SIG-M5 treated with dmso at 0.1 percent for 504 hours (cell line): ENCODE results near the gene CEACAM3.
"Not testable (repeated sequence)": the region's sequence is repeated elsewhere in the genome, so short reads cannot be mapped to it uniquely, and the experiment has no call there.

Source experiments
- DNase-seq: peaks from one replicate; lab custom pipeline; 2025; ENCODE audit not compliant: unreplicated experiment; lab: John Stamatoyannopoulos, UW

CEACAM3 gene

DNA sequence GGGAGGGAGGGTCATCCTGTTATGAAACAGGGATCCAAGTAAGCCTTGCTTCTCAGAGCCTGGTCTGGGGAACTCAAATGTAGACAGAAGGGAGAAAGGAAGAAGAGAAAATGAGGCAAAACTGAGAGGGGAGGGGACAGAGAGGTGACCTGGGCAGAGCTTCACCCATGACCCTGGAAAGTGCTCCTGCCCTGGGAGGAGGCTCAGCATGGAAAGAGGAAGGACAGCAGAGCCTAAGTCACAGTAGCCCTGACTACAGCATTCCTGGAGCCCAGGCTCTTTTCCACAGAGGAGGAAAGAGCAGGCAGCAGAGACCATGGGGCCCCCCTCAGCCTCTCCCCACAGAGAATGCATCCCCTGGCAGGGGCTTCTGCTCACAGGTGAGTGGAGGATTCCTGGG lies at the start of gene CEACAM3:
Gene CEACAM3, plus strand, starts transcription at position 226 of the 400 bp plus-strand sequence. Its CDS starts 91 bp downstream, at position 317.
- no peak for DNase-seq

- peak; percentile 64 for DNase-seq
Observed at GRCh38 chr19:41746593-41747227, 49.7 kb upstream of the CEACAM3 start.

DNA sequence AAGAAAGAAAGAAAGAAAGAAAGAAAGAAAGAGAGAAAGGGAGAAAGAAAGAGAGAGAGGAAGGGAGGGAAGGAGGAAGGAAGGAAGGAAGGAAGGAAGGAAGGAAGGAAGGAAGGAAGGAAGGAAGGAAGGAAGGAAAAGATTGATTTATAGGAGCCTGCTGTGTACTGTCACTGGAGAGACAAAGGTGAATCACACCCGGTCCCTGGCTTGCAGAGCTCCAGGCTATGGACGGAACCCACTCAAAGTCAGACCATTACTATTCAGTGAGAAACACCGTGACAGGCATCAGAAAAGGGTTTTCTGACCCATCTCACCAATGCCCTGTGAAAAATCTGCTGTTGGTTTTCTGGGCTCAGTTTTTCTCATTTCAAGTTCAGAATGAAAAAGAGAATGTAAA lies 48.4 kb upstream of the CEACAM3 start:
- no peak for DNase-seq

GRCh38 chr19:41750248-41751134 lies 45.9 kb upstream of the CEACAM3 start:
- peak; percentile 22 for DNase-seq

DNA sequence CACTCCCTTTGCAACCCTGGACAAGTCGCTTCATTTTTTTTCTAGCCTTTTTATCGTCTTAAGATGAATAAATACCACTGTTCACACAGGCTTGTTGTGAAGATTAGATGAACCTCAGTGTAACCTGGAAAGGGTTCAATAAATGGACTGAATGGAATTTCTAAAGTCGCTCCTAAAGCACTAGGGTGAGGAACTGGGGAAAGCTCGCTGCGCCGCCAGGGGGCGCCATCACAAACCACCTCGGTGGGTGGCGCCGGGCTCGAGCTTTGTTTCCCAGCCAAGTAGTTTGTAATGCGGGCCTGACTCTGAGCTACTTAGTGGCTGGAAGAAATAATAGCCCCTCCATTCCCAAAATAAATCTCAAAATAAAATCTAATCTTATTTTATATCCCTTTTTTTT lies 43.2 kb upstream of the CEACAM3 start:
- DNase-seq = peak; percentile 36

GRCh38 chr19:41753936-41754529 lies 42.4 kb upstream of the CEACAM3 start:
- peak; percentile 36 for DNase-seq

DNA sequence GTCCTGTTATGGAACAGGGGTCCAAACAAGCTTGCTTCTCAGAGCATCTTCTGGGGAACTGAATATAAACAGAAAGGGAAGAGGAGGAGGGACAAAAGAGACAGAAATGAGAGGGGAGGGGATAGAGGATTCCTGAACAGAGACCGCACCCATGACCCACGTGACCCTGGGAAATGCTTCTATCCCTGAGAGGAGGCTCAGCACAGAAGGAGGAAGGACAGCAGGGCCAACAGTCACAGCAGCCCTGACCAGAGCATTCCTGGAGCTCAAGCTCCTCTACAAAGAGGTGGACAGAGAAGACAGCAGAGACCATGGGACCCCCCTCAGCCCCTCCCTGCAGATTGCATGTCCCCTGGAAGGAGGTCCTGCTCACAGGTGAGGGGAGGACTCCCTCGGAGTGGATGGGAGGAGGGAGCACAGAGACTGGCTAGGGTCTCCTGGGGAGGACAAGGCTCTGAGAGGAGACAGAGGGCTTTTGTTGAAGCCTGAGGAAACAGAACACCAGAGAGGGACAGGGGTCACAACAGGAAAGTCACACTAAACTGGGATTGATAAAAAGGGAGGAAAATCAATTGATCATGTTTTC lies 41.0 kb upstream of the CEACAM3 start, which contains the start of gene CEACAM6:
Gene CEACAM6, plus strand, starts transcription at position 203 of the 586 bp plus-strand sequence. Its CDS starts 109 bp downstream, at position 312.
- DNase-seq = no peak

DNA sequence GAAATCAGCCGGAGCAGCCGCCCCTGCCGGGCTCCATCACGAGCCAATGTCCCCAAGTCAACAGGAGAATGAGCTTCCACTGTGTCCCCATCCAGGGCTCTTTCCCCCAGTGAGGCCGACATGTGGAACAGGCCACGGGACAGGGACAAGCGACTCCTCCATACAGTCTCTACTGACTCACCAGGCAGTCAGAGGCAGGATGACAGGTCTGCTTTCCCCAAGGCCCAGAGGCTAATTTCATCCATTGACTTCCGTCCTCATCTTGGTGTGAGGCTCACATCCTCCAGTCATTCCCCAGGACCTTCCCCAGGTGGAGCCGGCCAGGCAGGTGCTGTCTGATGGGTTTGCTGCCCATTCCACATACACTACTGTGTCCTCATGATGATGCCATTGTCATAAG lies 37.5 kb upstream of the CEACAM3 start:
- no peak for DNase-seq

GRCh38 chr19:41767115-41767514 lies 29.3 kb upstream of the CEACAM3 start:
- no peak for DNase-seq

- not testable (repeated sequence) for DNase-seq
Observed at GRCh38 chr19:41768105-41768504, 28.3 kb upstream of the CEACAM3 start.

DNA sequence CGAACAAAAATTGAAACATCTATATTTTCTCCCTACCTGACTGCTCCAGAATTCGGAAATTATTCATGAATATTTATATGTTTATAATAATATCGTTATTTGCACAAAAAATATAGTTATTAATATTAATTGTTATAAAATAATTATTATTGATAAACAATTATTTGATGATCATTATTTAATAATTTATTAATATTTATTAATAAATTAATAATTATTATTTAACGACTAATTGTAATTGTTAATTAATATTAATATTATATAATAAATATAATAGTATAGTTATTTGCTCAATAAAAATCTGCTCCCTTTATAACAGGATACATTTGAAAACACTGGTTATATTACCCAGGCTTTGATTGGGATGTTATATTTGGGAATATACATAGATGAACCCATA lies 26.8 kb upstream of the CEACAM3 start:
- DNase-seq = no peak

GRCh38 chr19:41771410-41771809 lies 25.0 kb upstream of the CEACAM3 start:
- DNase-seq = no peak

GRCh38 chr19:41774515-41774980 lies 21.8 kb upstream of the CEACAM3 start:
- DNase-seq = peak; percentile 67

- peak; percentile 43 for DNase-seq
Observed at GRCh38 chr19:41776700-41777099, 19.7 kb upstream of the CEACAM3 start.

DNA sequence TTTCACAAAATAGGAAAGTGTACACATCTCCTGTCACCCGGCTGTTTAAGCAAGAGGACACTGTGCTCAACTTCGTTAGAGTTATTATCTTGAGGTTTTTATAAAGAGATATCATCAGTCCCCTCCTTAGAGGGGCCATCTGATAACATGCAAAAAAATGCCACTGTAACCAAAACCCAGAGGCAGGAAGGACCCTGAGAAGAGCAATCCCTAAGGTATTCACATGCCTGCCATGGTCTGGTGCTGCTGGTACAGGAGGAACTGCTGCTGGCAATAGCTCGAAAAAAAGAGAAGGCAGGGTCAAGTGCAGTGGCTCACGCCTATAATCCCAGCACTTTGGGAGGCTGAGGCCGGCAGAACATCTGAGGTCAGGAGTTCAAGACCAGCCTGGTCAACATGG lies 12.8 kb upstream of the CEACAM3 start:
- DNase-seq = no peak

GRCh38 chr19:41784312-41784711 lies 12.1 kb upstream of the CEACAM3 start:
- DNase-seq = no peak

DNA sequence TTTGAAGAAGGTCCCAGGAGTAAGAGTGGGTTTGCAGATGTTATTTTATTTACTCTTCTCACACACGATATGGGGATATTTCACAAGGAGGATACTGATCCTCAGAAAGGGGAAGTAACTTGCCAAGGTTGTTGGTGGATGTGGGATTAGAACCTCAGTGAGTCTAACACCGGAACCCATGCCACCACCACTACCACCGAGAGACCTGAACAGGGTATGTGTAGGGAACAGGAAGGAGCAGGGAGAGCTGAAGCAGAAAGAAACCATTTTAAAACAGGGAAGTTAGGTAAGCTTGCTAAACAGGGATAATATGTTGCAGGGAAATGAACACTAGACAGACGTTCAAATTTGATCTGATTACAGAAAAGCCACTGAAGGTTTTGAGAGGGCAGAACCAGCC lies 11.6 kb upstream of the CEACAM3 start:
- DNase-seq = peak; percentile 89

DNA sequence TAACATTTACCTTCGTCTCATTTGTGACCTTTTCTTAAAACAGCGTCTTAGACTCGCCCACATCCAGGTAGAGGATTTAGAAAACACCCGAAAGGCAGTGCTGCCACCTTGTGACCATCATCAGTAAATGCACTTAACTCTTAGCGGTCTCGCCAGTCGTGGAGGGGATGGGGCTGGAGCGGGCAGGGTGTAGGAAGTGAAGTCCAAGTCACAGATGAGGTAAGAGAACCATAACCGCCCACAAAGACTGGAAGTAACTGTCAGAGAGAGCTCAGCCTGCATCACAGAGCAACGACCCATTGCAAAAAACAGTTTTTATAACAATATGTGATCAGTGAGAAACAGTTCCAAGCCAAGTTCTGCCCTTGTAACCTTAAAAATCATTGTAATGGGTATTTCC lies 10.7 kb upstream of the CEACAM3 start:
- peak; percentile 97 for DNase-seq

- DNase-seq = no peak
Observed at GRCh38 chr19:41787055-41787454, 9.3 kb upstream of the CEACAM3 start.

DNA sequence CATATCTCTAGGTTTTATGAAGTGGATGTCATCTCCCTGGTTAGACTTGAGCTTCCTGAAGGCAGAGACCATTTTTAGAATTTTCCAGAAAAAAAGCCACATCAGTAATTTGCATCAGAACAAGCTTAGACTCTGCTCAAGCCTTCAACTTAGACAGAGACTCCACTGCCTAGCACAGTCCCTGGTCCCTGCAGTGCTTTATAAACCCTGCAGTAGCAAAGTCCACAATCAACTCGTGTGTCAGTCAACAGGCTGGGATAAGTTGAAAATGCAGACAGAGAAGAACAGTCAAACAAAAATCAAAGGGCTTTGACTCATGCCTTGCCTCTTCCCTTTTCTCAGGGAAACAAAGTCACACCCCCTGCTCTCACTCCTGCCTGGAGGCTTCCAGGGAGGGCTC lies 7.9 kb upstream of the CEACAM3 start:
- DNase-seq = not testable (repeated sequence)

GRCh38 chr19:41789053-41789452 lies 7.3 kb upstream of the CEACAM3 start:
- not testable (repeated sequence) for DNase-seq
